K562 (cell line): ENCODE measurements around the gene ATP1A3. TPM values are rescaled to one million over a fixed set of nuclear protein-coding genes. Genes with fewer than 3 reads are reported as not detected.
A peak's percentile ranks its signal among the peaks of the same experiment; 100 is the strongest.

Experiments used
- BDP1 ChIP-seq: IDR thresholded peaks from 3 replicates; pipeline ENCODE4 v1.6.1; 2011; ENCODE audit not compliant: insufficient read length, insufficient read depth
- CTCF ChIP-seq, 3 experiments: IDR thresholded peaks in 2 of 3; conservative IDR thresholded peaks in 1 of 3; 2 replicates each; pipeline ENCODE4 v1.5.1; 2011 to 2012; ENCODE audit warnings: low read length in 3 of 3, mild to moderate bottlenecking in 3 of 3, control low read depth in 2 of 3, improper control_type of control experiment in 1 of 3, inconsistent platforms in 1 of 3, low read depth in 1 of 3, mixed read lengths in 1 of 3, moderate library complexity in 1 of 3; ENCODE audit not compliant: insufficient read depth in 2 of 3
- CXXC5 ChIP-seq: fragments of 250-450 bp; sonication (Bioruptor Pico); IDR thresholded peaks from 2 replicates; pipeline ENCODE4 v1.8.0; 2022; ENCODE audit warnings: inconsistent platforms, mild to moderate bottlenecking, moderate library complexity
- ERF ChIP-seq: fragments of 450-650 bp; formaldehyde crosslinking; IDR thresholded peaks from 2 replicates; pipeline ENCODE4 v1.4.0; 2020; ENCODE audit warnings: mild to moderate bottlenecking, mixed read lengths
- JUND ChIP-seq, 2 experiments: IDR thresholded peaks; 2 replicates in 1 of 2; 3 replicates in 1 of 2; pipeline ENCODE4 v1.6.1; 2011; ENCODE audit warnings: borderline replicate concordance in 2 of 2, low read depth in 2 of 2, low read length in 2 of 2, improper control_type of control experiment in 1 of 2, missing biosample characterization in 1 of 2, missing genetic modification characterization in 1 of 2, missing genetic modification reagents in 1 of 2
- MAZ ChIP-seq, 2 experiments: fragments of 450-650 bp in 1 of 2; sonication (generic) in 1 of 2; formaldehyde crosslinking; IDR thresholded peaks in 1 of 2; conservative IDR thresholded peaks in 1 of 2; 2 replicates each; pipeline versions ENCODE4 v1.4.0 to v1.5.0; 2020; ENCODE audit warnings: mild to moderate bottlenecking in 1 of 2, missing genetic modification reagents in 1 of 2
- MEIS2 ChIP-seq: fragments of 450-650 bp; IDR thresholded peaks from 2 replicates; pipeline ENCODE4 v1.6.1; 2014; ENCODE audit warnings: mild to moderate bottlenecking; ENCODE audit not compliant: partially characterized antibody
- POU5F1 ChIP-seq: fragments of 150-350 bp; IDR thresholded peaks from 2 replicates; pipeline ENCODE4 v1.6.1; 2014; ENCODE audit warnings: borderline replicate concordance, low read length, low read depth, mild to moderate bottlenecking; ENCODE audit not compliant: partially characterized antibody
- RBM39 ChIP-seq: fragments of 200-400 bp; formaldehyde crosslinking; optimal IDR thresholded peaks from 2 replicates; pipeline ENCODE3; 2018; ENCODE audit warnings: low read depth, low read length
- REST ChIP-seq, 2 experiments: fragments of 450-650 bp; formaldehyde crosslinking in 1 of 2; IDR thresholded peaks; 2 replicates each; pipeline versions ENCODE4 v1.4.0 to v1.6.1; 2014 to 2020; ENCODE audit warnings: mild to moderate bottlenecking in 2 of 2, borderline replicate concordance in 1 of 2, low read depth in 1 of 2
- SMARCB1 ChIP-seq: IDR thresholded peaks from 2 replicates; pipeline ENCODE4 v1.6.1; 2011; ENCODE audit warnings: improper control_type of control experiment, low read depth; ENCODE audit not compliant: insufficient read length
- SRSF1 ChIP-seq: fragments of 200-400 bp; formaldehyde crosslinking; IDR thresholded peaks from 2 replicates; pipeline ENCODE4 v1.6.1; 2017; ENCODE audit warnings: mild to moderate bottlenecking, low read depth, low read length, moderate library complexity
- TCF15 ChIP-seq: fragments of 250-450 bp; sonication (Bioruptor Pico); IDR thresholded peaks from 2 replicates; pipeline ENCODE4 v1.8.0; 2022; ENCODE audit warnings: moderate library complexity, mild to moderate bottlenecking, inconsistent platforms
- ZC3H8 ChIP-seq: fragments of 450-650 bp; IDR thresholded peaks from 2 replicates; pipeline ENCODE4 v1.6.1; 2017
- ZNF445 ChIP-seq: fragments of 250-450 bp; sonication (Bioruptor Pico); IDR thresholded peaks from 2 replicates; pipeline ENCODE4 v1.4.0; 2020; ENCODE audit warnings: low read depth, mild to moderate bottlenecking, moderate library complexity
- ZNF695 ChIP-seq: fragments of 450-650 bp; formaldehyde crosslinking; IDR thresholded peaks from 2 replicates; pipeline ENCODE4 v1.4.0; 2020; ENCODE audit warnings: mild to moderate bottlenecking, moderate library complexity
- polyA plus RNA-seq, 8 experiments: library from polyadenylated mRNA; depleted of rRNA in 4 of 8; stranded (reverse) in 5 of 8; unstranded in 3 of 8; fragments of >200 nt; fragmentation: Nextera tagmentation in 2 of 8; fragmentation: Illumina TruSeq in 1 of 8; extraction: Ambion mirVana in 2 of 8; extraction: Trizol in 1 of 8; gene quantifications; 2 replicates each; pipeline versions ENCODE4 v1.2.1 to v1.2.3, GENCODE V29; 2011 to 2014; ENCODE audit warnings: inconsistent platforms in 1 of 8, missing spikeins in 1 of 8
- total RNA-seq, 7 experiments: library from RNA; depleted of rRNA in 6 of 7; stranded (reverse); fragments of >200 nt in 6 of 7; fragmentation: Illumina TruSeq in 2 of 7; extraction: Trizol in 2 of 7; gene quantifications; 2 replicates each; pipeline versions ENCODE4 v1.2.1 to v1.2.3, GENCODE V29; 2011 to 2021; ENCODE audit warnings: low replicate concordance in 1 of 7

ATP1A3 gene
- total and polyA plus RNA-seq, 9 of the 15 experiments (the other 6 are each of a cell fraction or from before 2014, with no cell fraction given) = 0.03 to 1.0 (median 0.17) TPM; not detected in 3

GRCh38 chr19:41998246-41999020 is 4.4 kb upstream of the ATP1A3 start (continued):
- TF ChIP-seq CTCF (IDR thresholded peaks at IDR 0.05 in 2 of 3, conservative IDR thresholded peaks at IDR 0.05 in 1 of 3; ENCODE audit: insufficient read depth in 2 of 3, low read depth in 1 of 3, low read length in 3 of 3) (peak; percentile 77 to 90 (median 82)), ZNF445 (CRISPR knock-in tag) (no peak), ERF (no peak), REST (IDR thresholded peaks at IDR 0.05; ENCODE audit: borderline replicate concordance) (peak; percentile 87), REST (CRISPR knock-in tag; IDR thresholded peaks at IDR 0.05; ENCODE audit: low read depth) (peak; percentile 88), CXXC5 (CRISPR knock-in tag) (peak; percentile 74), SRSF1 (no peak), JUND (IDR thresholded peaks at IDR 0.05; ENCODE audit: borderline replicate concordance, low read depth, low read length) (0 out of 2 replicates have a peak, but pooled peaks have one; percentile 8), JUND (tag; IDR thresholded peaks at IDR 0.05; ENCODE audit: borderline replicate concordance, low read depth, low read length) (no peak), POU5F1 (no peak), ZNF695 (CRISPR knock-in tag) (no peak), BDP1 (no peak), TCF15 (no peak), MAZ (CRISPR knock-in tag; conservative IDR thresholded peaks at IDR 0.05 in 1 of 2, IDR thresholded peaks at IDR 0.05 in 1 of 2) (peak; percentile 27 to 60; a peak in 2 of 4 replicates), ZC3H8 (no peak), SMARCB1 (no peak), MEIS2 (no peak), RBM39 (no peak)
